ENCODE results near the gene NUP210. TPM values are rescaled to one million over a fixed set of nuclear protein-coding genes. Genes with fewer than 3 reads are reported as not detected.
"Not testable (repeated sequence)": the region's sequence is repeated elsewhere in the genome, so short reads cannot be mapped to it uniquely, and the experiment has no call there.

Gene NUP210
- total and polyA plus RNA-seq, 7 experiments from 2014 or later: 52.6 to 164 (median 138) TPM

- Mint-ChIP-seq H3K36me3 (peaks cover 0 to 4% (median 0%) of the 10 kb centered on the region in 5 donors), H3K4me1 (peaks cover 7 to 28% (median 18%) of the 10 kb centered on the region in 7 donors), H3K4me3 (no peak overlapping the region), H3K27me3 (peaks cover 0 to 22% (median 0%) of the 10 kb centered on the region in 5 donors), H3K9me3 (peaks cover 0 to 5% (median 0%) of the 10 kb centered on the region in 11 donors), H3K27ac (no peak overlapping the region)
- intact Hi-C loops (cut with micrococcal nuclease): no loop called here
- peaks cover 10 to 20% of the 10 kb centered on the region in 2 donors for H3K4me1 ChIP-seq (ENCODE audit: control insufficient read depth in 2 of 2, insufficient read depth in 2 of 2, low read length in 2 of 2)
- no peaks in the 10 kb centered on the region for H3K27me3 ChIP-seq (ENCODE audit: control insufficient read depth in 2 of 2, insufficient read depth in 2 of 2, low read length in 2 of 2)
- no peak for DNase-seq
- POLR2A ChIA-PET: interaction anchor here (1.1 to 1.7 kb wide), 2 partner anchors 13 to 20 kb away, joined by 3 to 5 read pairs; no protein-coding TSS in a partner anchor
- CTCF ChIA-PET: interaction anchor here (1.4 kb wide), 1 partner anchor 20 kb away, joined by 7 read pairs; no protein-coding TSS in a partner anchor
- no peaks in the 10 kb centered on the region for H3K9me3 ChIP-seq (ENCODE audit: control insufficient read depth in 2 of 3, low read length in 3 of 3)
- ATAC-seq: no peak
- H3K4me3 ChIP-seq (ENCODE audit: low read length): no peak overlapping the region
- H3K36me3 ChIP-seq (ENCODE audit: control insufficient read depth in 2 of 3, insufficient read depth in 3 of 3, low read length in 3 of 3): no peaks in the 10 kb centered on the region
- no peak overlapping the region for H3K27ac ChIP-seq (ENCODE audit: low read depth, low read length)
Measured at GRCh38 chr3:13432093-13432492, 12.0 kb upstream of the NUP210 start.

DNA sequence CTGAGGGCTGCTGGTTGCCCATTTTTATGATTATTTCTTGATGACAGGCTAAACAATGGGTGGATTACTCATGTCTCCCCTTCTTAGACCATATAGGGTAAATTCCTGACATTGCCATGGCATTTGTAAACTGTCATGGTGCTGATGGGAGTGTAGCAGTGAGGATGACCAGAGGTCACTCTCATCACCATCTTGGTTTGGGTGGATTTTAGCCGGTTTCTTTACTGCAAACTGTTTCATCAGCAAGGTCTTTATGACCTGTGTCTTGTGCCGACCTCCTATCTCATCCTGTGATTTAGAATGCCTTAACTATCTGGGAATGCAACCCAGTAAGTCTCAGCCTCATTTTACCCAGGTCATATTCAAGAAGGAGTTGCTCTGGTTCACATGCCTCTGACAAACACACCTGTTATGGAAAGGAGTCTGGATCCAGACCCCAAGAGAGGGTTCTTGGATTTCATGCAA, 10.3 kb upstream of the NUP210 start:
- Mint-ChIP-seq H3K27ac (peak overlapping the region in 2 of 9 donors; percentile 42 to 58), H3K27me3 (peaks cover 0 to 10% (median 0%) of the 10 kb centered on the region in 5 donors), H3K4me1 (peaks cover 13 to 36% (median 26%) of the 10 kb centered on the region in 7 donors)
- H3K27ac ChIP-seq (ENCODE audit: low read depth, low read length); DNase-seq; H3K9me3 Mint-ChIP-seq; ATAC-seq; H3K27me3 ChIP-seq (ENCODE audit: control insufficient read depth in 2 of 2, insufficient read depth in 2 of 2, low read length in 2 of 2); H3K4me3 Mint-ChIP-seq; H3K36me3 Mint-ChIP-seq; H3K36me3 ChIP-seq (ENCODE audit: control insufficient read depth in 2 of 3, insufficient read depth in 3 of 3, low read length in 3 of 3); H3K4me3 ChIP-seq (ENCODE audit: low read length); H3K9me3 ChIP-seq (ENCODE audit: control insufficient read depth in 2 of 3, low read length in 3 of 3): not testable (repeated sequence)
- intact Hi-C loops (cut with micrococcal nuclease): loop anchor here in 1 of 2 donors (1.0 kb wide), 1 partner anchor 9 kb away; no protein-coding TSS in a partner anchor
- ChIA-PET CTCF (interaction anchor here (0.6 to 3.8 kb wide), 2 partner anchors 14 to 22 kb away, joined by 3 to 32 read pairs; no protein-coding TSS in a partner anchor), POLR2A (interaction anchor here (2.8 kb wide), 1 partner anchor 11 kb away, joined by 35 read pairs; the partner anchor contains the start of gene NUP210)
- H3K4me1 ChIP-seq (ENCODE audit: control insufficient read depth in 2 of 2, insufficient read depth in 2 of 2, low read length in 2 of 2): peaks cover 10 to 25% of the 10 kb centered on the region in 2 donors

GRCh38 chr3:13429631-13430291, 9.6 kb upstream of the NUP210 start:
- no peaks in the 10 kb centered on the region for H3K27me3 ChIP-seq (ENCODE audit: control insufficient read depth in 2 of 2, insufficient read depth in 2 of 2, low read length in 2 of 2)
- ATAC-seq (no peak), DNase-seq (no peak)
- H3K36me3 Mint-ChIP-seq: peaks cover 0 to 8% (median 0%) of the 10 kb centered on the region in 5 donors
- H3K4me3 Mint-ChIP-seq: peak overlapping the region in 3 of 10 donors; percentile 6 to 65 (median 53)
- H3K27ac ChIP-seq (ENCODE audit: low read depth, low read length): no peak overlapping the region
- ChIA-PET CTCF (interaction anchor here (2.2 to 3.8 kb wide), 2 partner anchors 12 to 23 kb away, joined by 16 to 32 read pairs; no protein-coding TSS in a partner anchor), POLR2A (interaction anchor here (2.4 to 4.1 kb wide), 4 partner anchors 11 to 80 kb away, joined by 18 to 35 read pairs (median 30); partner anchors contain the start of gene NUP210)
- peak overlapping the region in 7 of 9 donors; percentile 10 to 98 (median 92) for H3K27ac Mint-ChIP-seq
- no peaks in the 10 kb centered on the region for H3K36me3 ChIP-seq (ENCODE audit: control insufficient read depth in 2 of 3, insufficient read depth in 3 of 3, low read length in 3 of 3)
- H3K9me3 ChIP-seq (ENCODE audit: control insufficient read depth in 2 of 3, low read length in 3 of 3): no peaks in the 10 kb centered on the region
- H3K4me3 ChIP-seq (ENCODE audit: low read length): no peak overlapping the region
- peaks cover 10 to 31% of the 10 kb centered on the region in 2 donors for H3K4me1 ChIP-seq (ENCODE audit: control insufficient read depth in 2 of 2, insufficient read depth in 2 of 2, low read length in 2 of 2)
- peaks cover 0 to 10% (median 0%) of the 10 kb centered on the region in 5 donors for H3K27me3 Mint-ChIP-seq
- intact Hi-C loops (cut with micrococcal nuclease): loop anchor here (1.0 to 10.0 kb wide), 4 partner anchors 8 to 1635 kb away; partner anchors contain the start of gene MRPS25 (in 1 of the 2)
- peaks cover 17 to 42% (median 32%) of the 10 kb centered on the region in 7 donors for H3K4me1 Mint-ChIP-seq
- peaks cover 0 to 5% (median 0%) of the 10 kb centered on the region in 11 donors for H3K9me3 Mint-ChIP-seq

DNA sequence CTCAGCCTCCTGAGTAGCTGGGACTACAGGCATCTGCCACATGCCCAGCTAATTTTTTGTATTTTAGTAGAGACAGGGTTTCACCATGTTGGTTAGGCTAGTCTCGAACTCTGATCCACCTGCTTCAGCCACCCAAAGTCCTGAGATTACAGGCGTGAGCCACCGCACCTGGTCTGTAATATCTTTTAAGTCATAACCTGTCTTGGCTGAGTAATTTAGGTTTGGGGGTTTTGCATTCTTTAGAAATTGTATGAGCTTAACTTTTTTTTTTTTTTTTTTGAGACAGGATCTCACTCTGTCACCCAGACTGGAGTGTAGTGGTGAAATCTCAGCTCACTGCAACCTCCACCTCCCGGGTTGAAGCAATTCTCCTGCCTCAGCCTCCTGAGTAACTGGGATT, 8.6 kb upstream of the NUP210 start:
- Mint-ChIP-seq H3K27ac (peak overlapping the region; percentile 69 to 98 (median 91)), H3K4me1 (peaks cover 18 to 49% (median 37%) of the 10 kb centered on the region in 7 donors), H3K4me3 (peak overlapping the region in 6 of 10 donors; percentile 13 to 82 (median 63))
- ATAC-seq; DNase-seq; H3K36me3 ChIP-seq (ENCODE audit: control insufficient read depth in 2 of 3, insufficient read depth in 3 of 3, low read length in 3 of 3); H3K9me3 ChIP-seq (ENCODE audit: control insufficient read depth in 2 of 3, low read length in 3 of 3); H3K36me3 Mint-ChIP-seq; H3K9me3 Mint-ChIP-seq; H3K4me3 ChIP-seq (ENCODE audit: low read length); H3K27me3 ChIP-seq (ENCODE audit: control insufficient read depth in 2 of 2, insufficient read depth in 2 of 2, low read length in 2 of 2); H3K27me3 Mint-ChIP-seq: not testable (repeated sequence)
- intact Hi-C loops (cut with micrococcal nuclease): loop anchor here in 1 of 2 donors (1.0 to 10.0 kb wide), 5 partner anchors 9 to 1636 kb away; partner anchors contain the start of gene MRPS25
- ChIA-PET POLR2A (interaction anchor here (0.7 to 4.1 kb wide), 12 partner anchors 8 to 86 kb away, joined by 3 to 35 read pairs (median 8); partner anchors contain the start of genes HDAC11 and NUP210), CTCF (interaction anchor here (0.6 to 3.8 kb wide), 9 partner anchors 11 to 223 kb away, joined by 3 to 32 read pairs (median 3); no protein-coding TSS in a partner anchor)
- peaks cover 10 to 35% of the 10 kb centered on the region in 2 donors for H3K4me1 ChIP-seq (ENCODE audit: control insufficient read depth in 2 of 2, insufficient read depth in 2 of 2, low read length in 2 of 2)
- peak overlapping the region; percentile 71 for H3K27ac ChIP-seq (ENCODE audit: low read depth, low read length)

- peaks cover 10 to 35% of the 10 kb centered on the region in 2 donors for H3K4me1 ChIP-seq (ENCODE audit: control insufficient read depth in 2 of 2, insufficient read depth in 2 of 2, low read length in 2 of 2)
- no peaks in the 10 kb centered on the region for H3K27me3 ChIP-seq (ENCODE audit: control insufficient read depth in 2 of 2, insufficient read depth in 2 of 2, low read length in 2 of 2)
- peak overlapping the region; percentile 71 for H3K27ac ChIP-seq (ENCODE audit: low read depth, low read length)
- H3K9me3 ChIP-seq (ENCODE audit: control insufficient read depth in 2 of 3, low read length in 3 of 3): no peaks in the 10 kb centered on the region
- H3K4me3 ChIP-seq (ENCODE audit: low read length): peak overlapping the region; percentile 6
- H3K36me3 ChIP-seq (ENCODE audit: control insufficient read depth in 2 of 3, insufficient read depth in 3 of 3, low read length in 3 of 3): no peaks in the 10 kb centered on the region
- no peaks in the 10 kb centered on the region for H3K27me3 Mint-ChIP-seq
- ChIA-PET POLR2A (interaction anchor here (0.5 to 4.1 kb wide), 16 partner anchors 9 to 85 kb away, joined by 3 to 35 read pairs (median 6); partner anchors contain the start of genes HDAC11 and NUP210), CTCF (interaction anchor here (0.6 to 3.8 kb wide), 10 partner anchors 10 to 224 kb away, joined by 3 to 32 read pairs (median 3); no protein-coding TSS in a partner anchor)
- ATAC-seq: peak; percentile 95
- H3K36me3 Mint-ChIP-seq: peaks cover 0 to 8% (median 0%) of the 10 kb centered on the region in 5 donors
- H3K4me3 Mint-ChIP-seq: peak overlapping the region; percentile 22 to 82 (median 68)
- peaks cover 18 to 55% (median 42%) of the 10 kb centered on the region in 7 donors for H3K4me1 Mint-ChIP-seq
- H3K9me3 Mint-ChIP-seq: no peaks in the 10 kb centered on the region
- H3K27ac Mint-ChIP-seq: peak overlapping the region; percentile 69 to 98 (median 91)
- peak in 7 of 9 donors; percentile 61 to 73 (median 66) for DNase-seq
- intact Hi-C loops (cut with micrococcal nuclease): loop anchor here in 1 of 2 donors (1.0 to 10.0 kb wide), 5 partner anchors 9 to 1637 kb away; partner anchors contain the start of gene MRPS25
Measured at GRCh38 chr3:13427662-13428603, 7.8 kb upstream of the NUP210 start.

Data from naive thymus-derived CD4-positive, alpha-beta T cell (primary cell).